Neural progenitor cell (in vitro differentiated cells): ENCODE measurements around the gene ZNF831. TPM values are rescaled to one million over a fixed set of nuclear protein-coding genes. Genes with fewer than 3 reads are reported as not detected.
A peak's percentile ranks its signal among the peaks of the same experiment; 100 is the strongest.

Experiments
- DNase-seq: peaks from one replicate; pipeline ENCODE4 v3.0.0-alpha.2; 2016; ENCODE audit warnings: low spot score
- H2AFZ ChIP-seq: fragments of 200-600 bp; sonication (generic); replicated peaks from 2 replicates; pipeline ENCODE4 v1.6.1; 2016; ENCODE audit warnings: antibody characterized with exemption
- H3F3A ChIP-seq: fragments of 200-600 bp; sonication (generic); 2 replicates; pipeline ENCODE4 v1.6.1; 2016; ENCODE audit warnings: antibody characterized with exemption, low read depth
- H3K27ac ChIP-seq: fragments of 200-600 bp; sonication (generic); 2 replicates; pipeline ENCODE4 v1.5.1; 2016; ENCODE audit warnings: mild to moderate bottlenecking
- H3K27me3 ChIP-seq: fragments of 200-600 bp; sonication (generic); 2 replicates; pipeline ENCODE4 v1.6.1; 2016; ENCODE audit warnings: mild to moderate bottlenecking, moderate library complexity
- H3K36me3 ChIP-seq: fragments of 200-600 bp; sonication (generic); 2 replicates; pipeline ENCODE4 v1.5.1; 2016
- H3K4me1 ChIP-seq: fragments of 200-600 bp; sonication (generic); 2 replicates; pipeline ENCODE4 v1.6.1; 2016; ENCODE audit warnings: mixed run types
- H3K4me2 ChIP-seq: fragments of 200-600 bp; sonication (generic); 2 replicates; pipeline ENCODE4 v1.6.1; 2016
- H3K4me3 ChIP-seq: fragments of 200-600 bp; sonication (generic); 2 replicates; pipeline ENCODE4 v1.5.1; 2016
- H3K79me2 ChIP-seq: fragments of 200-600 bp; sonication (generic); 2 replicates; pipeline ENCODE4 v1.6.1; 2016; ENCODE audit warnings: low read depth
- H3K9ac ChIP-seq: fragments of 200-600 bp; sonication (generic); 2 replicates; pipeline ENCODE4 v1.6.1; 2016
- H3K9me3 ChIP-seq: fragments of 200-600 bp; sonication (generic); 2 replicates; pipeline ENCODE4 v1.5.1; 2016; ENCODE audit warnings: low read depth
- H4K20me1 ChIP-seq: fragments of 200-600 bp; sonication (generic); 2 replicates; pipeline ENCODE4 v1.6.1; 2016; ENCODE audit warnings: low read depth
- H3K27ac Mint-ChIP-seq: 3 replicates; pipeline ENCODE4 v1.8.0; 2021; ENCODE audit warnings: mixed read lengths
- H3K27me3 Mint-ChIP-seq: 2 replicates; pipeline ENCODE4 v1.8.0; 2022; ENCODE audit warnings: low read depth, mild to moderate bottlenecking, inconsistent platforms, moderate library complexity, mixed read lengths; ENCODE audit not compliant: insufficient read depth
- H3K36me3 Mint-ChIP-seq: 3 replicates; pipeline ENCODE4 v1.8.0; 2021; ENCODE audit warnings: mixed read lengths
- H3K4me1 Mint-ChIP-seq: 3 replicates; pipeline ENCODE4 v1.8.0; 2021; ENCODE audit warnings: mixed read lengths
- H3K4me3 Mint-ChIP-seq: 3 replicates; pipeline ENCODE4 v1.8.0; 2021; ENCODE audit warnings: mild to moderate bottlenecking, moderate library complexity, mixed read lengths
- H3K9me3 Mint-ChIP-seq: 3 replicates; pipeline ENCODE4 v1.8.0; 2020; ENCODE audit warnings: mixed read lengths
- CTCF ChIP-seq: fragments of 200-600 bp; sonication (generic); IDR thresholded peaks from 2 replicates; pipeline ENCODE4 v1.5.1; 2017; ENCODE audit warnings: antibody characterized with exemption, mild to moderate bottlenecking
- EZH2 ChIP-seq: fragments of 200-600 bp; sonication (generic); IDR thresholded peaks from 2 replicates; pipeline ENCODE4 v1.6.1; 2017; ENCODE audit warnings: antibody characterized with exemption, mild to moderate bottlenecking, moderate library complexity
- EZH2phosphoT487 ChIP-seq: fragments of 200-600 bp; sonication (generic); IDR thresholded peaks from 2 replicates; pipeline ENCODE4 v1.6.1; 2017; ENCODE audit warnings: antibody characterized with exemption
- total RNA-seq: library from RNA; depleted of rRNA; stranded (reverse); fragments of >200 nt; gene quantifications from 2 replicates; pipeline ENCODE4 v1.2.3, GENCODE V29; 2015; ENCODE audit warnings: low replicate concordance

Gene ZNF831
- total RNA-seq, 1 donor from 2014 or later, result not detected

- Histone ChIP-seq H3K27ac (no peak overlapping the region), H3K4me1 (peaks cover 18% of the 10 kb centered on the region), H3F3A (peaks cover 16% of the 10 kb centered on the region), H3K27me3 (no peaks in the 10 kb centered on the region), H3K4me2 (no peak overlapping the region), H3K36me3 (no peaks in the 10 kb centered on the region), H2AFZ (no peak overlapping the region), H4K20me1 (no peaks in the 10 kb centered on the region), H3K4me3 (no peak overlapping the region), H3K9ac (no peak overlapping the region), H3K79me2 (no peaks in the 10 kb centered on the region), H3K9me3 (peaks cover 5% of the 10 kb centered on the region)
- H3K27ac Mint-ChIP-seq, result peak overlapping the region; percentile 83
- H3K27me3 Mint-ChIP-seq, result peaks cover 9% of the 10 kb centered on the region
- H3K9me3 Mint-ChIP-seq, result peaks cover 25% of the 10 kb centered on the region
- peak overlapping the region; percentile 54 for H3K4me3 Mint-ChIP-seq
- peaks cover 62% of the 10 kb centered on the region for H3K4me1 Mint-ChIP-seq
- TF ChIP-seq EZH2phosphoT487 (no peak), CTCF (no peak), EZH2 (no peak)
- no peak for DNase-seq
- peaks cover 9% of the 10 kb centered on the region for H3K36me3 Mint-ChIP-seq
Measured at GRCh38 chr20:59124296-59125029, 39.2 kb upstream of the ZNF831 start.

- peaks cover 8% of the 10 kb centered on the region for H3K36me3 Mint-ChIP-seq
- Histone ChIP-seq H3K9me3 (peaks cover 5% of the 10 kb centered on the region), H3K36me3 (no peaks in the 10 kb centered on the region), H4K20me1 (no peaks in the 10 kb centered on the region), H3K27me3 (no peaks in the 10 kb centered on the region), H3K27ac (no peak overlapping the region), H3K79me2 (no peaks in the 10 kb centered on the region), H3F3A (peaks cover 16% of the 10 kb centered on the region), H3K4me2 (no peak overlapping the region), H3K4me1 (peaks cover 18% of the 10 kb centered on the region), H3K9ac (no peak overlapping the region), H3K4me3 (no peak overlapping the region), H2AFZ (no peak overlapping the region)
- peaks cover 17% of the 10 kb centered on the region for H3K9me3 Mint-ChIP-seq
- TF ChIP-seq CTCF, result no peak
- TF ChIP-seq EZH2, result no peak
- TF ChIP-seq EZH2phosphoT487, result no peak
- peak overlapping the region; percentile 86 for H3K27ac Mint-ChIP-seq
- H3K4me3 Mint-ChIP-seq, result no peak overlapping the region
- H3K27me3 Mint-ChIP-seq, result peaks cover 9% of the 10 kb centered on the region
- peaks cover 55% of the 10 kb centered on the region for H3K4me1 Mint-ChIP-seq
- DNase-seq, result no peak
Measured at GRCh38 chr20:59125332-59125731, 38.3 kb upstream of the ZNF831 start.

- H3K36me3 Mint-ChIP-seq, result peaks cover 8% of the 10 kb centered on the region
- TF ChIP-seq EZH2 (no peak), EZH2phosphoT487 (no peak), CTCF (no peak)
- peaks cover 18% of the 10 kb centered on the region for H3K4me1 ChIP-seq
- H3K4me3 ChIP-seq, result no peak overlapping the region
- H3K79me2 ChIP-seq, result no peaks in the 10 kb centered on the region
- peaks cover 55% of the 10 kb centered on the region for H3K4me1 Mint-ChIP-seq
- peaks cover 16% of the 10 kb centered on the region for H3F3A ChIP-seq
- no peaks in the 10 kb centered on the region for H4K20me1 ChIP-seq
- H3K27ac ChIP-seq, result no peak overlapping the region
- peaks cover 5% of the 10 kb centered on the region for H3K9me3 ChIP-seq
- no peak for DNase-seq
- no peak overlapping the region for H3K4me2 ChIP-seq
- H3K9me3 Mint-ChIP-seq, result peaks cover 14% of the 10 kb centered on the region
- no peak overlapping the region for H3K4me3 Mint-ChIP-seq
- peak overlapping the region; percentile 26 for H3K27ac Mint-ChIP-seq
- no peak overlapping the region for H3K9ac ChIP-seq
- H2AFZ ChIP-seq, result no peak overlapping the region
- peaks cover 9% of the 10 kb centered on the region for H3K27me3 Mint-ChIP-seq
- H3K27me3 ChIP-seq, result no peaks in the 10 kb centered on the region
- H3K36me3 ChIP-seq, result no peaks in the 10 kb centered on the region
Measured at GRCh38 chr20:59125836-59126235, 37.8 kb upstream of the ZNF831 start.
